Endothelial cell of umbilical vein (primary cell): Measurements from ENCODE around the gene RARRES1. TPM values are rescaled to one million over a fixed set of nuclear protein-coding genes. Genes with fewer than 3 reads are reported as not detected.

ENCODE experiments used
- BruUV-seq: library from RNA; stranded (reverse); fragments of 400-500 nt; replicated peaks from 2 replicates; lab custom pipeline; 2021; lab: Mats Ljungman, UMichigan
- CTCF ChIA-PET: fragments of 300-600, 350-600 bp; sonication (Branson Sonifier 250); formaldehyde crosslinking; loops from one replicate; lab custom pipeline; 2021; ENCODE audit warnings: antibody characterized with exemption, inconsistent platforms; lab: Charles Lee
- POLR2A ChIA-PET: fragments of 300-600, 350-600 bp; sonication (Branson Sonifier 250); formaldehyde crosslinking; loops from one replicate; lab custom pipeline; 2021; ENCODE audit warnings: antibody characterized with exemption, inconsistent platforms; lab: Charles Lee
- DNase-seq: peaks from one replicate; pipeline ENCODE4 v3.0.0-alpha.2; 2011; ENCODE audit warnings: low read depth, low spot score
- FAIRE-seq: peaks from 2 replicates; lab custom pipeline; 2011; peaks lifted over from hg19 to GRCh38; lab: Jason Lieb, UNC
- H2AFZ ChIP-seq: 2 replicates; pipeline ENCODE4 v1.6.0; 2012; ENCODE audit warnings: low read depth, low read length, control low read depth, inconsistent platforms
- H3K27ac ChIP-seq: 2 replicates; pipeline ENCODE4 v1.5.1; 2011; ENCODE audit warnings: low read depth, mild to moderate bottlenecking, control low read depth, low read length, moderate library complexity; ENCODE audit not compliant: insufficient read depth
- H3K27me3 ChIP-seq, 2 experiments: 2 replicates each; pipeline versions ENCODE4 v1.6.0 to v1.6.1; 2011; ENCODE audit warnings: low read length in 2 of 2, mixed read lengths in 1 of 2; ENCODE audit not compliant: control insufficient read depth in 2 of 2, insufficient read depth in 2 of 2
- H3K36me3 ChIP-seq, 2 experiments: 2 replicates in 1 of 2; 3 replicates in 1 of 2; pipeline ENCODE4 v1.5.1; 2011; ENCODE audit warnings: low read length in 2 of 2, mild to moderate bottlenecking in 1 of 2, moderate library complexity in 1 of 2; ENCODE audit not compliant: control insufficient read depth in 2 of 2, insufficient read depth in 2 of 2; ENCODE audit errors: extremely low read depth in 1 of 2
- H3K4me1 ChIP-seq: 3 replicates; pipeline ENCODE4 v1.5.1; 2011; ENCODE audit warnings: mild to moderate bottlenecking, low read length; ENCODE audit not compliant: control insufficient read depth, insufficient read depth; ENCODE audit errors: extremely low read depth
- H3K4me2 ChIP-seq: 2 replicates; pipeline ENCODE4 v1.6.1; 2011; ENCODE audit warnings: low read length, control low read depth, mixed read lengths; ENCODE audit not compliant: insufficient read depth
- H3K4me3 ChIP-seq, 3 experiments: fragments of 200-600 bp in 1 of 3; sonication (generic), shearing (Covaris generic) in 1 of 3; replicated peaks in 1 of 3; 2 replicates each; pipeline ENCODE4 v1.5.1; 2011 to 2016; ENCODE audit warnings: control low read depth in 3 of 3, low read length in 3 of 3, mild to moderate bottlenecking in 2 of 3, inconsistent platforms in 1 of 3, low read depth in 1 of 3, moderate library complexity in 1 of 3; ENCODE audit not compliant: insufficient read depth in 1 of 3
- H3K79me2 ChIP-seq: 2 replicates; pipeline ENCODE4 v1.6.0; 2012; ENCODE audit warnings: low read length, inconsistent platforms; ENCODE audit not compliant: control insufficient read depth, insufficient read depth
- H3K9ac ChIP-seq: replicated peaks from 2 replicates; pipeline ENCODE3; 2011; ENCODE audit warnings: low read length, control low read depth; ENCODE audit not compliant: insufficient read depth; ENCODE audit errors: extremely low read depth
- H3K9me1 ChIP-seq: replicated peaks from 3 replicates; pipeline ENCODE4 v1.6.0; 2011; ENCODE audit warnings: mild to moderate bottlenecking, low read length; ENCODE audit not compliant: control insufficient read depth, insufficient read depth; ENCODE audit errors: extremely low read depth
- H3K9me3 ChIP-seq: replicated peaks from 2 replicates; pipeline ENCODE4 v1.5.1; 2012; ENCODE audit warnings: low read length, inconsistent platforms; ENCODE audit not compliant: control insufficient read depth, insufficient read depth
- H4K20me1 ChIP-seq: replicated peaks from 2 replicates; pipeline ENCODE3; 2011; ENCODE audit warnings: mild to moderate bottlenecking, low read length; ENCODE audit not compliant: control insufficient read depth, insufficient read depth; ENCODE audit errors: extremely low read depth
- EZH2 ChIP-seq: IDR thresholded peaks from 2 replicates; pipeline ENCODE4 v1.6.1; 2012; ENCODE audit warnings: borderline replicate concordance, low read depth, mild to moderate bottlenecking, moderate library complexity, low read length, inconsistent platforms; ENCODE audit not compliant: severe bottlenecking
- FOS ChIP-seq: IDR thresholded peaks from 2 replicates; pipeline ENCODE4 v1.6.1; 2011; ENCODE audit warnings: mild to moderate bottlenecking, low read length, moderate library complexity, borderline replicate concordance; ENCODE audit not compliant: insufficient read depth
- dilution Hi-C: fragments of 300-500 bp; cut with MboI; formaldehyde crosslinking; loops from one replicate; pipeline ENCODE4 v1.15.0; 2019; ENCODE audit warnings: low sequenced_read_pairs; ENCODE audit not compliant: extremely low pct_ligation_motif_present
- intact Hi-C: fragments of 100-400 bp; cut with micrococcal nuclease; formaldehyde crosslinking; loops from one replicate; pipeline ENCODE4 v1.10.0; 2022
- polyA plus RNA-seq, 4 experiments: library from polyadenylated mRNA; depleted of rRNA in 3 of 4; stranded (reverse) in 3 of 4; unstranded in 1 of 4; fragments of >200 nt; gene quantifications; 2 replicates each; pipeline versions ENCODE4 v1.2.1 to v1.2.3, GENCODE V29; 2011 to 2012; ENCODE audit warnings: missing spikeins in 1 of 4
- total RNA-seq: library from RNA; stranded (reverse); gene quantifications from 2 replicates; pipeline ENCODE4 v1.2.3, GENCODE V29; 2021
- TF ChIP-seq, protein P1 (sequence below), 2 donors: IDR thresholded peaks; 1 replicate in 1 of 2; 2 replicates in 1 of 2; pipeline ENCODE4 v1.5.1; 2011; ENCODE audit warnings: low read length in 2 of 2, mild to moderate bottlenecking in 2 of 2, moderate library complexity in 2 of 2, control low read depth in 1 of 2, inconsistent platforms in 1 of 2, low read depth in 1 of 2; ENCODE audit not compliant: insufficient read depth in 1 of 2; ENCODE audit errors: extremely low read depth in 1 of 2

The RARRES1 gene
- total and polyA plus RNA-seq, 2 donors (not counting 3 experiments of a cell fraction or from before 2014, with no cell fraction given) = 0.98 to 1.5 TPM

DNA sequence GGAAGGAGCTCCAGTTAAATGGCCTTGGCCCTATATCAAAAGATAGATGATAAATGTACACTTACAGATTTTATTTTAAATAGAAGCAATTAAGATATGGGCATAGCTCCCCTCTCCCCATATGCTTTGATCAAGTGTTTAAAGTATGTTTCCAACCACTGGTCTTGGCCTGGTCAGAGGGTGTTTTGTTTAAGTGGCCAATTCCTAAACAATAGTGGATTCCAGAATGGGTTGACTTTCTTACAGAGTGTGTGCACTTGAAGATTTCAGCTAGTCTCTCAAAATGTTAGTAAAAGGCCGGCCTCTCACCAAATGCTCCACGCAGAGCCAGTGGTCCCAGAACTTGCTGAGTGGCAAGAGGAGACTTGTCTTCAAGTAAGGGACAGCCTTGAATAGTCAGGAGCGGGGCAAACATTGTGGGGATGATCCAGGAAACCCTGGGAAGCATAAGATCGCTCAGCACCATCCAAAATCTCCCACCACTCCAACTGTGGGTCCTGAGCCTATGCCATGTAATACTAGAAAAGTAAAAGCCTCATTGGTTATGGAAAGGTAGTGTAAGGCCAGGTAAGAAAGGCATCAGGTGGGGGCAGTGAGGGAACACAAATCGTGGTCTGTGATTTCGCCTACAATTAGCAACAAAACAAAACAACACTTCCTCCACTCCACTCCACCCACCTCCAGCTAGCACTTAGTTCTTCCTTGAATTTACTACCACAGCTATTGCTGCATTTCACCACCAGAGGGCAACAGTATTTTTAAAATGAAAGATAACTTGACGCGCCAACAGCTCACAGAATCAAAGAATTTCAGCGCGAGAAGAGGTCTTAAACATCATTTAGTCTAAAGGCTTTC is 4.8 kb downstream of the RARRES1 start:
- peak; percentile 80 for DNase-seq
- CTCF ChIA-PET = interaction anchor here (0.6 to 5.1 kb wide), 45 partner anchors 10 to 1121 kb away, joined by 3 to 131 read pairs (median 9); partner anchors contain the start of genes GFM1, LXN, MFSD1 and MLF1
- H3K4me1 ChIP-seq = peaks cover 39% of the 10 kb centered on the region
- no peaks in the 10 kb centered on the region for H3K79me2 ChIP-seq
- H3K4me2 ChIP-seq = peak overlapping the region; percentile 61
- no peaks in the 10 kb centered on the region for H4K20me1 ChIP-seq
- H3K9me1 ChIP-seq = no peaks in the 10 kb centered on the region
- no TSS peak for BruUV-seq
- TF ChIP-seq EZH2 (no peak), FOS (no peak)
- TF ChIP-seq, protein P1, sequence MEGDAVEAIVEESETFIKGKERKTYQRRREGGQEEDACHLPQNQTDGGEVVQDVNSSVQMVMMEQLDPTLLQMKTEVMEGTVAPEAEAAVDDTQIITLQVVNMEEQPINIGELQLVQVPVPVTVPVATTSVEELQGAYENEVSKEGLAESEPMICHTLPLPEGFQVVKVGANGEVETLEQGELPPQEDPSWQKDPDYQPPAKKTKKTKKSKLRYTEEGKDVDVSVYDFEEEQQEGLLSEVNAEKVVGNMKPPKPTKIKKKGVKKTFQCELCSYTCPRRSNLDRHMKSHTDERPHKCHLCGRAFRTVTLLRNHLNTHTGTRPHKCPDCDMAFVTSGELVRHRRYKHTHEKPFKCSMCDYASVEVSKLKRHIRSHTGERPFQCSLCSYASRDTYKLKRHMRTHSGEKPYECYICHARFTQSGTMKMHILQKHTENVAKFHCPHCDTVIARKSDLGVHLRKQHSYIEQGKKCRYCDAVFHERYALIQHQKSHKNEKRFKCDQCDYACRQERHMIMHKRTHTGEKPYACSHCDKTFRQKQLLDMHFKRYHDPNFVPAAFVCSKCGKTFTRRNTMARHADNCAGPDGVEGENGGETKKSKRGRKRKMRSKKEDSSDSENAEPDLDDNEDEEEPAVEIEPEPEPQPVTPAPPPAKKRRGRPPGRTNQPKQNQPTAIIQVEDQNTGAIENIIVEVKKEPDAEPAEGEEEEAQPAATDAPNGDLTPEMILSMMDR (IDR thresholded peaks at IDR 0.05; ENCODE audit: extremely low read depth in 1 of 2, insufficient read depth in 1 of 2, low read depth in 1 of 2, low read length in 2 of 2) = peak; percentile 58 to 72
- H3K9ac ChIP-seq = no peak overlapping the region
- POLR2A ChIA-PET = interaction anchor here (0.7 to 1.4 kb wide), 3 partner anchors 10 to 27 kb away, joined by 3 to 9 read pairs (median 3); no protein-coding TSS in a partner anchor
- FAIRE-seq = peak; percentile 76
- H3K9me3 ChIP-seq = no peaks in the 10 kb centered on the region
- dilution Hi-C loops (no loop called here), intact Hi-C loops (loop anchor here (1.0 to 5.0 kb wide), 5 partner anchors 42 to 525 kb away; no protein-coding TSS in a partner anchor)
- no peaks in the 10 kb centered on the region for H3K36me3 ChIP-seq
- H3K4me3 ChIP-seq = no peak overlapping the region
- H2AFZ ChIP-seq = no peak overlapping the region
- H3K27me3 ChIP-seq = no peaks in the 10 kb centered on the region
- no peak overlapping the region for H3K27ac ChIP-seq
